H1 (cell line): ENCODE data around the gene ALKBH7. TPM values are rescaled to one million over a fixed set of nuclear protein-coding genes. Genes with fewer than 3 reads are reported as not detected.

Source experiments
- CTCF ChIA-PET: fragments of 300-600 bp; sonication (Branson Sonifier 250); formaldehyde crosslinking; loops from one replicate; lab custom pipeline; 2021; ENCODE audit not compliant: partially characterized antibody; lab: Charles Lee
- POLR2A ChIA-PET: fragments of 300-600 bp; sonication (Branson Sonifier 250); formaldehyde crosslinking; loops from one replicate; lab custom pipeline; 2021; ENCODE audit warnings: inconsistent platforms; ENCODE audit not compliant: partially characterized antibody; lab: Charles Lee
- DNase-seq, 2 experiments: peaks; one replicate each; pipeline versions ENCODE4 v3.0.0 to v3.0.0-alpha.2; 2010 to 2022; ENCODE audit warnings: low spot score in 2 of 2, low read depth in 1 of 2, mixed read lengths in 1 of 2
- FAIRE-seq: peaks from 2 replicates; lab custom pipeline; 2011; peaks lifted over from hg19 to GRCh38; lab: Jason Lieb, UNC
- H2AFZ ChIP-seq: 2 replicates; pipeline ENCODE4 v1.8.1; 2012; ENCODE audit warnings: low read length, inconsistent platforms
- H2AK5ac ChIP-seq: 2 replicates; pipeline ENCODE4 v1.6.1; 2013; ENCODE audit warnings: low read depth, low read length
- H2BK120ac ChIP-seq: replicated peaks from 2 replicates; pipeline ENCODE3; 2013; ENCODE audit warnings: low read depth, low read length, inconsistent platforms
- H2BK12ac ChIP-seq: 2 replicates; pipeline ENCODE4 v1.6.1; 2013; ENCODE audit warnings: low read depth, low read length
- H2BK15ac ChIP-seq: 2 replicates; pipeline ENCODE4 v1.6.1; 2013; ENCODE audit warnings: low read length
- H2BK20ac ChIP-seq: 2 replicates; pipeline ENCODE4 v1.6.1; 2013; ENCODE audit warnings: low read length
- H2BK5ac ChIP-seq: 2 replicates; pipeline ENCODE4 v1.6.1; 2013; ENCODE audit warnings: low read depth, low read length
- H3K14ac ChIP-seq: 2 replicates; pipeline ENCODE4 v1.6.1; 2013; ENCODE audit warnings: inconsistent platforms; ENCODE audit not compliant: insufficient read length
- H3K18ac ChIP-seq: 2 replicates; pipeline ENCODE4 v1.6.1; 2013; ENCODE audit warnings: low read length; ENCODE audit errors: extremely low read depth
- H3K23ac ChIP-seq: 2 replicates; pipeline ENCODE4 v1.6.1; 2013; ENCODE audit warnings: inconsistent platforms; ENCODE audit not compliant: insufficient read length
- H3K23me2 ChIP-seq: 2 replicates; pipeline ENCODE4 v1.6.1; 2013; ENCODE audit warnings: low read depth, low read length
- H3K27ac ChIP-seq: 2 replicates; pipeline ENCODE4 v1.6.1; 2011; ENCODE audit warnings: low read depth, low read length, inconsistent platforms
- H3K27me3 ChIP-seq, 4 experiments: replicated peaks in 1 of 4; 1 replicate in 1 of 4; 2 replicates in 3 of 4; pipeline versions ENCODE4 v1.6.1 to v1.8.1; 2011 to 2013; ENCODE audit warnings: low read length in 3 of 4, mild to moderate bottlenecking in 3 of 4, inconsistent platforms in 2 of 4, mixed read lengths in 2 of 4, moderate library complexity in 1 of 4; ENCODE audit not compliant: control insufficient read depth in 3 of 4, insufficient read depth in 3 of 4; ENCODE audit errors: extremely low read depth in 1 of 4
- H3K36me3 ChIP-seq, 4 experiments: 2 replicates each; pipeline versions ENCODE4 v1.6.1 to v1.8.1; 2011 to 2013; ENCODE audit warnings: mild to moderate bottlenecking in 4 of 4, low read length in 3 of 4, moderate library complexity in 2 of 4, control low read depth in 1 of 4, inconsistent platforms in 1 of 4; ENCODE audit not compliant: insufficient read depth in 4 of 4, control insufficient read depth in 2 of 4
- H3K4ac ChIP-seq: replicated peaks from 2 replicates; pipeline ENCODE3; 2013; ENCODE audit warnings: low read length, low read depth, mixed read lengths, inconsistent platforms; ENCODE audit not compliant: insufficient read length
- H3K4me1 ChIP-seq, 4 experiments: replicated peaks in 1 of 4; 1 replicate in 1 of 4; 2 replicates in 3 of 4; pipeline versions ENCODE4 v1.6.1 to v1.8.1; 2011 to 2013; ENCODE audit warnings: low read length in 3 of 4, inconsistent platforms in 2 of 4, mixed read lengths in 1 of 4; ENCODE audit not compliant: insufficient read depth in 4 of 4, control insufficient read depth in 3 of 4
- H3K4me2 ChIP-seq, 2 experiments: 2 replicates each; pipeline versions ENCODE4 v1.6.1 to v1.8.1; 2011 to 2013; ENCODE audit warnings: low read depth in 2 of 2, low read length in 2 of 2, control low read depth in 1 of 2, inconsistent platforms in 1 of 2, mild to moderate bottlenecking in 1 of 2; ENCODE audit not compliant: insufficient read depth in 1 of 2
- H3K4me3 ChIP-seq, 4 experiments: fragments of 200-600, 300-600 bp in 1 of 4; sonication (generic), shearing (Covaris generic), sonication (Bioruptor Twin) in 1 of 4; 2 replicates each; pipeline versions ENCODE4 v1.5.1 to v1.8.1; 2011 to 2016; ENCODE audit warnings: low read length in 4 of 4, low read depth in 3 of 4, control low read depth in 2 of 4, inconsistent platforms in 2 of 4, mild to moderate bottlenecking in 2 of 4, mixed read lengths in 1 of 4, moderate library complexity in 1 of 4; ENCODE audit not compliant: insufficient read depth in 2 of 4; ENCODE audit errors: extremely low read depth in 1 of 4
- H3K56ac ChIP-seq: replicated peaks from 2 replicates; pipeline ENCODE3; 2013; ENCODE audit warnings: low read depth, mild to moderate bottlenecking, mixed read lengths, low read length, inconsistent platforms; ENCODE audit not compliant: insufficient read length
- H3K79me1 ChIP-seq: 2 replicates; pipeline ENCODE4 v1.6.1; 2013; ENCODE audit warnings: low read depth, low read length, control low read depth
- H3K79me2 ChIP-seq, 2 experiments: 2 replicates each; pipeline versions ENCODE4 v1.6.1 to v1.8.1; 2012 to 2013; ENCODE audit warnings: low read length in 2 of 2, mild to moderate bottlenecking in 2 of 2, inconsistent platforms in 1 of 2; ENCODE audit not compliant: insufficient read depth in 2 of 2, control insufficient read depth in 1 of 2
- H3K9ac ChIP-seq, 4 experiments: replicated peaks in 1 of 4; 1 replicate in 1 of 4; 2 replicates in 3 of 4; pipeline versions ENCODE4 v1.6.1 to v1.8.1; 2011 to 2013; ENCODE audit warnings: low read depth in 3 of 4, low read length in 3 of 4, control low read depth in 2 of 4, mild to moderate bottlenecking in 2 of 4, moderate library complexity in 2 of 4, inconsistent platforms in 1 of 4; ENCODE audit errors: extremely low read depth in 1 of 4
- H3K9me3 ChIP-seq, 2 experiments: 2 replicates each; pipeline versions ENCODE4 v1.6.1 to v1.8.1; 2012 to 2013; ENCODE audit warnings: mild to moderate bottlenecking in 2 of 2, moderate library complexity in 2 of 2, control low read depth in 1 of 2, inconsistent platforms in 1 of 2, low read depth in 1 of 2, low read length in 1 of 2, mixed read lengths in 1 of 2; ENCODE audit not compliant: insufficient read depth in 2 of 2
- H4K20me1 ChIP-seq, 2 experiments: replicated peaks in 1 of 2; 2 replicates each; pipeline versions ENCODE3 to v1.8.1; 2011 to 2013; ENCODE audit warnings: inconsistent platforms in 2 of 2, low read length in 2 of 2, mild to moderate bottlenecking in 1 of 2; ENCODE audit not compliant: insufficient read depth in 2 of 2, control insufficient read depth in 1 of 2
- H4K5ac ChIP-seq: 2 replicates; pipeline ENCODE4 v1.6.1; 2013; ENCODE audit warnings: low read length, low read depth, mixed read lengths, inconsistent platforms; ENCODE audit not compliant: insufficient read length
- H4K8ac ChIP-seq: 2 replicates; pipeline ENCODE4 v1.8.0; 2013; ENCODE audit warnings: mild to moderate bottlenecking, moderate library complexity, low read length, inconsistent platforms; ENCODE audit not compliant: insufficient read depth; ENCODE audit errors: extremely low read depth
- H4K91ac ChIP-seq: replicated peaks from 2 replicates; pipeline ENCODE3; 2013; ENCODE audit warnings: low read length, mixed read lengths, inconsistent platforms; ENCODE audit not compliant: insufficient read length
- ASH2L ChIP-seq: fragments of 200-600, 300-600 bp; sonication (generic); IDR thresholded peaks from one replicate; pipeline ENCODE4 v1.7.1; 2017; ENCODE audit warnings: low read length
- BCL11A ChIP-seq, 2 experiments: IDR thresholded peaks; one replicate each; pipeline ENCODE4 v1.6.1; 2011; ENCODE audit warnings: low read depth in 2 of 2, low read length in 2 of 2, mild to moderate bottlenecking in 2 of 2
- CREB1 ChIP-seq: IDR thresholded peaks from 2 replicates; pipeline ENCODE4 v1.6.1; 2012; ENCODE audit warnings: inconsistent platforms
- EGR1 ChIP-seq: IDR thresholded peaks from 2 replicates; pipeline ENCODE4 v1.6.1; 2011; ENCODE audit warnings: low read depth, low read length, borderline replicate concordance
- GABPA ChIP-seq: IDR thresholded peaks from 2 replicates; pipeline ENCODE4 v1.6.1; 2011; ENCODE audit warnings: mild to moderate bottlenecking, low read length, moderate library complexity, borderline replicate concordance; ENCODE audit not compliant: insufficient read depth
- HDAC2 ChIP-seq, 2 experiments: fragments of 300-600 bp in 1 of 2; sonication (generic) in 1 of 2; IDR thresholded peaks; 2 replicates each; pipeline ENCODE4 v1.6.1; 2011 to 2012; ENCODE audit warnings: low read depth in 2 of 2, low read length in 2 of 2, mild to moderate bottlenecking in 2 of 2, moderate library complexity in 2 of 2, borderline replicate concordance in 1 of 2, inconsistent platforms in 1 of 2
- JUN ChIP-seq: IDR thresholded peaks from 2 replicates; pipeline ENCODE4 v1.6.1; 2011; ENCODE audit warnings: low read depth, mild to moderate bottlenecking, improper control_type of control experiment, low read length
- NRF1 ChIP-seq: IDR thresholded peaks from 2 replicates; pipeline ENCODE4 v1.6.1; 2011; ENCODE audit warnings: mild to moderate bottlenecking, low read depth, low read length, improper control_type of control experiment
- POLR2AphosphoS5 ChIP-seq: IDR thresholded peaks from 2 replicates; pipeline ENCODE4 v1.6.1; 2011; ENCODE audit warnings: low read depth, low read length
- POU5F1 ChIP-seq: IDR thresholded peaks from 2 replicates; pipeline ENCODE4 v1.6.1; 2011; ENCODE audit warnings: low read depth, mild to moderate bottlenecking, low read length, moderate library complexity
- RBBP5 ChIP-seq: IDR thresholded peaks from 2 replicates; pipeline ENCODE4 v1.7.1; 2012; ENCODE audit warnings: low read depth, mild to moderate bottlenecking, inconsistent platforms, low read length, moderate library complexity, borderline replicate concordance
- SAP30 ChIP-seq: fragments of 300-600 bp; sonication (generic); IDR thresholded peaks from 2 replicates; pipeline ENCODE4 v1.7.1; 2012; ENCODE audit warnings: low read length, moderate library complexity, mild to moderate bottlenecking, inconsistent platforms; ENCODE audit not compliant: insufficient read depth, insufficient replicate concordance
- SIRT6 ChIP-seq: IDR thresholded peaks from one replicate; pipeline ENCODE4 v1.7.1; 2012; ENCODE audit warnings: low read length, inconsistent platforms
- SUZ12 ChIP-seq: fragments of 200-600 bp; sonication (generic); IDR thresholded peaks from 2 replicates; pipeline ENCODE4 v1.6.1; 2012; ENCODE audit warnings: mild to moderate bottlenecking, inconsistent platforms, low read length, moderate library complexity, mixed read lengths
- YY1 ChIP-seq: IDR thresholded peaks from 2 replicates; pipeline ENCODE4 v1.6.1; 2011; ENCODE audit warnings: low read depth, mild to moderate bottlenecking, low read length
- WGBS, 2 experiments: shearing (Covaris generic) in 1 of 2; methylation state at CpG; one replicate each; pipeline versions ENCODE4 v1.1.6 to v1.1.7; 2013 to 2015; ENCODE audit warnings: low lambda C conversion rate in 2 of 2, mixed read lengths in 2 of 2, inconsistent platforms in 1 of 2, low coverage in 1 of 2, missing lambda C conversion rate in 1 of 2; ENCODE audit not compliant: insufficient replicate concordance in 2 of 2, insufficient coverage in 1 of 2, insufficient read length in 1 of 2; ENCODE audit errors: extremely low coverage in 1 of 2, missing lambda C conversion rate in 1 of 2; 5-methylcytosine and 5-hydroxymethylcytosine counted together
- polyA plus RNA-seq, 7 experiments: library from polyadenylated mRNA; depleted of rRNA in 3 of 7; stranded (reverse) in 5 of 7; unstranded in 2 of 7; fragments of >200 nt in 5 of 7; fragments of 200-250 nt in 2 of 7; gene quantifications; 1 replicate in 5 of 7; 2 replicates in 1 of 7; 4 replicates in 1 of 7; pipeline versions ENCODE4 v1.2.1 to v1.2.3, GENCODE V29; 2011 to 2013; ENCODE audit warnings: missing spikeins in 2 of 7, mixed read lengths in 2 of 7
- total RNA-seq: library from RNA; stranded (reverse); fragmentation: NEBNext Ultra II Directional; extraction: Animal tissue kit (Norgen Biotek cat#: 25700); gene quantifications from 2 replicates; pipeline ENCODE4 v1.2.1, GENCODE V29; 2021

Gene ALKBH7
- total and polyA plus RNA-seq, 2 of the 8 experiments (the other 6 are each of a cell fraction or from before 2014, with no cell fraction given), result 66.3 to 100 TPM

GRCh38 chr19:6409346-6409745 lies 36.8 kb downstream of the ALKBH7 start:
- no peak overlapping the region for H4K8ac ChIP-seq
- H2BK5ac ChIP-seq, result no peak overlapping the region
- no peaks in the 10 kb centered on the region for H3K27me3 ChIP-seq
- no peak overlapping the region for H2BK120ac ChIP-seq
- H3K9ac ChIP-seq, result no peak overlapping the region
- H3K79me2 ChIP-seq, result no peaks in the 10 kb centered on the region
- H2AK5ac ChIP-seq, result no peak overlapping the region
- no peak for FAIRE-seq
- ChIA-PET CTCF (interaction anchor here (0.7 to 1.7 kb wide), 5 partner anchors 8 to 1378 kb away, joined by 3 to 5 read pairs (median 3); no protein-coding TSS in a partner anchor), POLR2A (interaction anchor here (0.6 to 4.9 kb wide), 4 partner anchors 12 to 1720 kb away, joined by 3 to 26 read pairs (median 3); no protein-coding TSS in a partner anchor)
- no peak overlapping the region for H3K56ac ChIP-seq
- no peak overlapping the region for H3K4ac ChIP-seq
- H2BK15ac ChIP-seq, result no peak overlapping the region
- H3K36me3 ChIP-seq, result peaks cover 0 to 11% (median 1%) of the 10 kb centered on the region in 4 experiments; a peak in 3 of 8 replicates
- no peak overlapping the region for H2BK12ac ChIP-seq
- no peak overlapping the region for H3K14ac ChIP-seq
- no peak overlapping the region for H3K4me3 ChIP-seq
- DNase-seq, result no peak
- H2AFZ ChIP-seq, result no peak overlapping the region
- no peak overlapping the region for H3K18ac ChIP-seq
- H2BK20ac ChIP-seq, result no peak overlapping the region
- 90% methylated on average over 6 of the region's 6 CpGs; no CpG with 5 or more reads in 1 of the 2 experiments for WGBS, 2 experiments
- H3K27ac ChIP-seq, result no peak overlapping the region
- peaks cover 0 to 7% of the 10 kb centered on the region in 2 experiments for H4K20me1 ChIP-seq
- H4K91ac ChIP-seq, result no peak overlapping the region
- H4K5ac ChIP-seq, result no peak overlapping the region
- no peaks in the 10 kb centered on the region for H3K9me3 ChIP-seq
- H3K79me1 ChIP-seq, result no peaks in the 10 kb centered on the region
- no peak overlapping the region for H3K23ac ChIP-seq
- no peak overlapping the region for H3K4me2 ChIP-seq
- no peaks in the 10 kb centered on the region for H3K23me2 ChIP-seq
- H3K4me1 ChIP-seq, result peaks cover 0 to 12% (median 6%) of the 10 kb centered on the region in 4 experiments; a peak in 6 of 7 replicates
- no peak for TF ChIP-seq EGR1
- TF ChIP-seq SUZ12, result no peak
- TF ChIP-seq ASH2L, result no peak
- no peak for TF ChIP-seq CREB1
- TF ChIP-seq SIRT6, result no peak
- no peak for TF ChIP-seq RBBP5
- TF ChIP-seq YY1, result no peak
- TF ChIP-seq NRF1, result no peak
- no peak for TF ChIP-seq GABPA
- TF ChIP-seq SAP30, result no peak
- TF ChIP-seq BCL11A (IDR thresholded peaks at IDR 0.05; ENCODE audit: low read depth in 2 of 2, low read length in 2 of 2), result no peak
- no peak for TF ChIP-seq HDAC2 (IDR thresholded peaks at IDR 0.05; ENCODE audit: borderline replicate concordance in 1 of 2, low read depth in 2 of 2, low read length in 2 of 2)
- no peak for TF ChIP-seq POU5F1
- no peak for TF ChIP-seq POLR2AphosphoS5
- TF ChIP-seq JUN, result no peak
